HepG2 (cell line): Measurements from ENCODE around the gene PA2G4. TPM values are rescaled to one million over a fixed set of nuclear protein-coding genes. Genes with fewer than 3 reads are reported as not detected.

ENCODE experiments used
- FOXP1 ChIP-seq, 2 experiments: fragments of 450-650 bp in 1 of 2; IDR thresholded peaks; 2 replicates each; pipeline ENCODE4 v1.6.1; 2017 to 2018; ENCODE audit warnings: antibody characterized with exemption in 1 of 2
- KAT2B ChIP-seq: fragments of 150-350 bp; IDR thresholded peaks from 2 replicates; pipeline ENCODE4 v1.6.1; 2014; ENCODE audit warnings: low read depth, low read length, borderline replicate concordance
- KLF6 ChIP-seq: IDR thresholded peaks from 2 replicates; pipeline ENCODE4 v1.8.0; 2016; ENCODE audit warnings: missing biosample characterization, missing genetic modification reagents
- KMT2B ChIP-seq: IDR thresholded peaks from 2 replicates; pipeline ENCODE4 v1.6.1; 2016; ENCODE audit warnings: missing genetic modification reagents, missing compliant biosample characterization
- MAFF ChIP-seq: IDR thresholded peaks from 2 replicates; pipeline ENCODE4 v1.6.1; 2011; ENCODE audit warnings: low read depth, low read length, improper control_type of control experiment
- MAFG ChIP-seq: sonication (generic); formaldehyde crosslinking; IDR thresholded peaks from 2 replicates; pipeline ENCODE4 v1.5.1; 2020; ENCODE audit warnings: mild to moderate bottlenecking, missing genetic modification reagents
- MYNN ChIP-seq: sonication (generic); formaldehyde crosslinking; IDR thresholded peaks from 2 replicates; pipeline ENCODE4 v1.4.0; 2020; ENCODE audit warnings: mild to moderate bottlenecking, low read depth, missing genetic modification reagents
- NRL ChIP-seq: sonication (generic); formaldehyde crosslinking; IDR thresholded peaks from 2 replicates; pipeline ENCODE4 v1.5.0; 2020; ENCODE audit warnings: missing genetic modification reagents, mild to moderate bottlenecking, moderate library complexity, borderline replicate concordance
- SCMH1 ChIP-seq: sonication (generic); formaldehyde crosslinking; IDR thresholded peaks from 2 replicates; pipeline ENCODE4 v1.9.0; 2021; ENCODE audit warnings: missing genetic modification reagents, mild to moderate bottlenecking, borderline replicate concordance
- SP1 ChIP-seq, 2 experiments: fragments of 450-650 bp in 1 of 2; sonication (generic) in 1 of 2; formaldehyde crosslinking in 1 of 2; IDR thresholded peaks; 2 replicates each; pipeline versions ENCODE4 v1.4.0 to v1.6.1; 2016 to 2020; ENCODE audit warnings: missing genetic modification reagents in 1 of 2
- TBX3 ChIP-seq: fragments of 450-650 bp; IDR thresholded peaks from 2 replicates; pipeline ENCODE4 v1.6.1; 2017; ENCODE audit warnings: antibody characterized with exemption, mild to moderate bottlenecking, inconsistent platforms, borderline replicate concordance
- TP53 ChIP-seq: sonication (generic); formaldehyde crosslinking; conservative IDR thresholded peaks from 2 replicates; pipeline ENCODE4 v1.4.0; 2020; ENCODE audit warnings: missing genetic modification reagents
- ZBTB3 ChIP-seq: sonication (generic); formaldehyde crosslinking; IDR thresholded peaks from 2 replicates; pipeline ENCODE4 v1.4.0; 2020; ENCODE audit warnings: low read depth, mild to moderate bottlenecking, moderate library complexity, missing genetic modification reagents, borderline replicate concordance
- ZNF224 ChIP-seq: sonication (generic); formaldehyde crosslinking; IDR thresholded peaks from 2 replicates; pipeline ENCODE4 v1.5.0; 2020; ENCODE audit warnings: mild to moderate bottlenecking, missing genetic modification reagents
- ZNF235 ChIP-seq: sonication (generic); formaldehyde crosslinking; IDR thresholded peaks from 2 replicates; pipeline ENCODE4 v1.8.1; 2023; ENCODE audit warnings: mild to moderate bottlenecking, missing genetic modification reagents, borderline replicate concordance
- ZNF282 ChIP-seq: fragments of 450-650 bp; IDR thresholded peaks from 2 replicates; pipeline ENCODE4 v1.6.1; 2018; ENCODE audit not compliant: partially characterized antibody
- ZNF335 ChIP-seq: sonication (generic); formaldehyde crosslinking; IDR thresholded peaks from 2 replicates; pipeline ENCODE4 v1.4.0; 2020; ENCODE audit warnings: missing genetic modification reagents
- ZNF34 ChIP-seq: sonication (generic); formaldehyde crosslinking; IDR thresholded peaks from 2 replicates; pipeline ENCODE4 v1.4.0; 2020; ENCODE audit warnings: mild to moderate bottlenecking, missing genetic modification reagents, borderline replicate concordance
- ZNF451 ChIP-seq: sonication (generic); formaldehyde crosslinking; IDR thresholded peaks from 2 replicates; pipeline ENCODE4 v1.5.0; 2020; ENCODE audit warnings: mild to moderate bottlenecking, missing genetic modification reagents
- ZNF543 ChIP-seq: sonication (generic); formaldehyde crosslinking; IDR thresholded peaks from 2 replicates; pipeline ENCODE4 v1.4.0; 2020; ENCODE audit warnings: mild to moderate bottlenecking, missing genetic modification reagents
- ZNF777 ChIP-seq: sonication (generic); formaldehyde crosslinking; IDR thresholded peaks from 2 replicates; pipeline ENCODE4 v1.4.0; 2020; ENCODE audit warnings: missing genetic modification reagents
- ZNF891 ChIP-seq: sonication (generic); formaldehyde crosslinking; IDR thresholded peaks from 2 replicates; pipeline ENCODE4 v1.5.0; 2020; ENCODE audit warnings: mild to moderate bottlenecking, missing genetic modification reagents
- polyA plus RNA-seq, 8 experiments: library from polyadenylated mRNA; depleted of rRNA in 3 of 8; stranded (reverse) in 7 of 8; unstranded in 1 of 8; fragments of >200 nt; fragmentation: Illumina TruSeq in 4 of 8; extraction: Trizol in 4 of 8; gene quantifications; 2 replicates each; pipeline versions ENCODE4 v1.2.1 to v1.2.3, GENCODE V29; 2011 to 2016; ENCODE audit warnings: low read depth in 4 of 8, missing spikeins in 1 of 8, mixed read lengths in 1 of 8; ENCODE audit not compliant: insufficient read depth in 1 of 8
- total RNA-seq, 5 experiments: library from RNA; depleted of rRNA; stranded (reverse); fragments of >200 nt; fragmentation: Illumina TruSeq; extraction: Trizol; gene quantifications; 2 replicates each; pipeline ENCODE4 v1.2.3, GENCODE V29; 2016; ENCODE audit warnings: low read depth in 1 of 5
- TF ChIP-seq, protein P1 (sequence below): sonication (generic); formaldehyde crosslinking; IDR thresholded peaks from 2 replicates; pipeline ENCODE4 v1.5.1; 2020; ENCODE audit warnings: mild to moderate bottlenecking, missing genetic modification reagents, borderline replicate concordance
- TF ChIP-seq, protein P2 (sequence below): sonication (generic); formaldehyde crosslinking; IDR thresholded peaks from 2 replicates; pipeline ENCODE4 v1.4.0; 2020; ENCODE audit warnings: low read depth, missing genetic modification reagents

The PA2G4 gene
- total and polyA plus RNA-seq, 2 of the 13 experiments (the other 11 are each of a cell fraction or from before 2014, with no cell fraction given): 147 to 240 TPM

GRCh38 chr12:56082382-56082781, 22.0 kb upstream of the PA2G4 start (continued):
- TF ChIP-seq TP53 (CRISPR knock-in tag) (no peak), ZNF335 (CRISPR knock-in tag) (no peak), MYNN (CRISPR knock-in tag) (0 out of 2 replicates have a peak, but pooled peaks have one; percentile 6), ZNF451 (CRISPR knock-in tag) (no peak), FOXP1 (IDR thresholded peaks at IDR 0.05) (no peak), FOXP1 (CRISPR knock-in tag; IDR thresholded peaks at IDR 0.05) (no peak), TBX3 (no peak), ZBTB3 (CRISPR knock-in tag) (no peak), ZNF34 (CRISPR knock-in tag) (no peak), MAFG (no peak), KLF6 (CRISPR knock-in tag) (no peak), ZNF777 (CRISPR knock-in tag) (no peak), SCMH1 (CRISPR knock-in tag) (no peak), KAT2B (no peak), KMT2B (CRISPR knock-in tag) (no peak), ZNF543 (no peak), NRL (no peak), ZNF235 (CRISPR knock-in tag) (peak; percentile 16; the same call in 1 of the 2 replicates), ZNF224 (no peak), SP1 (IDR thresholded peaks at IDR 0.05) (no peak), SP1 (CRISPR knock-in tag; IDR thresholded peaks at IDR 0.05) (no peak), MAFF (no peak), ZNF891 (no peak), ZNF282 (no peak)
- TF ChIP-seq, protein P1, sequence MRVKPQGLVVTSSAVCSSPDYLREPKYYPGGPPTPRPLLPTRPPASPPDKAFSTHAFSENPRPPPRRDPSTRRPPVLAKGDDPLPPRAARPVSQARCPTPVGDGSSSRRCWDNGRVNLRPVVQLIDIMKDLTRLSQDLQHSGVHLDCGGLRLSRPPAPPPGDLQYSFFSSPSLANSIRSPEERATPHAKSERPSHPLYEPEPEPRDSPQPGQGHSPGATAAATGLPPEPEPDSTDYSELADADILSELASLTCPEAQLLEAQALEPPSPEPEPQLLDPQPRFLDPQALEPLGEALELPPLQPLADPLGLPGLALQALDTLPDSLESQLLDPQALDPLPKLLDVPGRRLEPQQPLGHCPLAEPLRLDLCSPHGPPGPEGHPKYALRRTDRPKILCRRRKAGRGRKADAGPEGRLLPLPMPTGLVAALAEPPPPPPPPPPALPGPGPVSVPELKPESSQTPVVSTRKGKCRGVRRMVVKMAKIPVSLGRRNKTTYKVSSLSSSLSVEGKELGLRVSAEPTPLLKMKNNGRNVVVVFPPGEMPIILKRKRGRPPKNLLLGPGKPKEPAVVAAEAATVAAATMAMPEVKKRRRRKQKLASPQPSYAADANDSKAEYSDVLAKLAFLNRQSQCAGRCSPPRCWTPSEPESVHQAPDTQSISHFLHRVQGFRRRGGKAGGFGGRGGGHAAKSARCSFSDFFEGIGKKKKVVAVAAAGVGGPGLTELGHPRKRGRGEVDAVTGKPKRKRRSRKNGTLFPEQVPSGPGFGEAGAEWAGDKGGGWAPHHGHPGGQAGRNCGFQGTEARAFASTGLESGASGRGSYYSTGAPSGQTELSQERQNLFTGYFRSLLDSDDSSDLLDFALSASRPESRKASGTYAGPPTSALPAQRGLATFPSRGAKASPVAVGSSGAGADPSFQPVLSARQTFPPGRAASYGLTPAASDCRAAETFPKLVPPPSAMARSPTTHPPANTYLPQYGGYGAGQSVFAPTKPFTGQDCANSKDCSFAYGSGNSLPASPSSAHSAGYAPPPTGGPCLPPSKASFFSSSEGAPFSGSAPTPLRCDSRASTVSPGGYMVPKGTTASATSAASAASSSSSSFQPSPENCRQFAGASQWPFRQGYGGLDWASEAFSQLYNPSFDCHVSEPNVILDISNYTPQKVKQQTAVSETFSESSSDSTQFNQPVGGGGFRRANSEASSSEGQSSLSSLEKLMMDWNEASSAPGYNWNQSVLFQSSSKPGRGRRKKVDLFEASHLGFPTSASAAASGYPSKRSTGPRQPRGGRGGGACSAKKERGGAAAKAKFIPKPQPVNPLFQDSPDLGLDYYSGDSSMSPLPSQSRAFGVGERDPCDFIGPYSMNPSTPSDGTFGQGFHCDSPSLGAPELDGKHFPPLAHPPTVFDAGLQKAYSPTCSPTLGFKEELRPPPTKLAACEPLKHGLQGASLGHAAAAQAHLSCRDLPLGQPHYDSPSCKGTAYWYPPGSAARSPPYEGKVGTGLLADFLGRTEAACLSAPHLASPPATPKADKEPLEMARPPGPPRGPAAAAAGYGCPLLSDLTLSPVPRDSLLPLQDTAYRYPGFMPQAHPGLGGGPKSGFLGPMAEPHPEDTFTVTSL (CRISPR knock-in tag): 0 out of 2 replicates have a peak, but pooled peaks have one; percentile 44
- TF ChIP-seq, protein P2, sequence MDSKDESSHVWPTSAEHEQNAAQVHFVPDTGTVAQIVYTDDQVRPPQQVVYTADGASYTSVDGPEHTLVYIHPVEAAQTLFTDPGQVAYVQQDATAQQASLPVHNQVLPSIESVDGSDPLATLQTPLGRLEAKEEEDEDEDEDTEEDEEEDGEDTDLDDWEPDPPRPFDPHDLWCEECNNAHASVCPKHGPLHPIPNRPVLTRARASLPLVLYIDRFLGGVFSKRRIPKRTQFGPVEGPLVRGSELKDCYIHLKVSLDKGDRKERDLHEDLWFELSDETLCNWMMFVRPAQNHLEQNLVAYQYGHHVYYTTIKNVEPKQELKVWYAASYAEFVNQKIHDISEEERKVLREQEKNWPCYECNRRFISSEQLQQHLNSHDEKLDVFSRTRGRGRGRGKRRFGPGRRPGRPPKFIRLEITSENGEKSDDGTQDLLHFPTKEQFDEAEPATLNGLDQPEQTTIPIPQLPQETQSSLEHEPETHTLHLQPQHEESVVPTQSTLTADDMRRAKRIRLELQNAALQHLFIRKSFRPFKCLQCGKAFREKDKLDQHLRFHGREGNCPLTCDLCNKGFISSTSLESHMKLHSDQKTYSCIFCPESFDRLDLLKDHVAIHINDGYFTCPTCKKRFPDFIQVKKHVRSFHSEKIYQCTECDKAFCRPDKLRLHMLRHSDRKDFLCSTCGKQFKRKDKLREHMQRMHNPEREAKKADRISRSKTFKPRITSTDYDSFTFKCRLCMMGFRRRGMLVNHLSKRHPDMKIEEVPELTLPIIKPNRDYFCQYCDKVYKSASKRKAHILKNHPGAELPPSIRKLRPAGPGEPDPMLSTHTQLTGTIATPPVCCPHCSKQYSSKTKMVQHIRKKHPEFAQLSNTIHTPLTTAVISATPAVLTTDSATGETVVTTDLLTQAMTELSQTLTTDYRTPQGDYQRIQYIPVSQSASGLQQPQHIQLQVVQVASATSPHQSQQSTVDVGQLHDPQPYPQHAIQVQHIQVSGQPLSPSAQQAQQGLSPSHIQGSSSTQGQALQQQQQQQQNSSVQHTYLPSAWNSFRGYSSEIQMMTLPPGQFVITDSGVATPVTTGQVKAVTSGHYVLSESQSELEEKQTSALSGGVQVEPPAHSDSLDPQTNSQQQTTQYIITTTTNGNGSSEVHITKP (CRISPR knock-in tag): peak; percentile 13; the same call in 1 of the 2 replicates
